GM21717 (cell line): ENCODE results near the gene KRT26.
"Not testable (repeated sequence)": the region's sequence is repeated elsewhere in the genome, so short reads cannot be mapped to it uniquely, and the experiment has no call there.

ENCODE experiments used
- ATAC-seq: cut with Tn5 transposase; IDR thresholded peaks from one replicate; pipeline ENCODE4 v1.9.1; 2021; ENCODE audit warnings: mild to moderate bottlenecking, moderate library complexity; ENCODE audit not compliant: unreplicated experiment

The KRT26 gene, protein sequence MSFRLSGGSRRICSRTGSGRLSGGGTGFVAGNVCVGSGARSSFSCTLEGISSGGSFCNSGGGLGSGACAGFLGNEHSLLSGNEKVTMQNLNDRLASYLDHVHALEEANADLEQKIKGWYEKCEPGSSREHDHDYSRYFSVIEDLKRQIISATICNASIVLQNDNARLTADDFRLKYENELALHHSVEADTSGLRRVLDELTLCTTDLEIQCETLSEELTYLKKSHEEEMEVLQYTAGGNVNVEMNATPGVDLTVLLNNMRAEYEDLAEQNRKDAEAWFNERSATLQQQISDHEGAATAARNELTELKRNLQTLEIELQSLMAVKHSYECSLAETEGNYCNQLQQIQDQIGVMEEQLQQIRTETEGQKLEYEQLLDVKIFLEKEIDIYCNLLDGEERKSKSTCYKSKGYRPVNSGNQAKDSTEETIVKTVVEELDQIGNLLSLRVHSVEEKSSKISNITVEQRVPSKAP

DNA sequence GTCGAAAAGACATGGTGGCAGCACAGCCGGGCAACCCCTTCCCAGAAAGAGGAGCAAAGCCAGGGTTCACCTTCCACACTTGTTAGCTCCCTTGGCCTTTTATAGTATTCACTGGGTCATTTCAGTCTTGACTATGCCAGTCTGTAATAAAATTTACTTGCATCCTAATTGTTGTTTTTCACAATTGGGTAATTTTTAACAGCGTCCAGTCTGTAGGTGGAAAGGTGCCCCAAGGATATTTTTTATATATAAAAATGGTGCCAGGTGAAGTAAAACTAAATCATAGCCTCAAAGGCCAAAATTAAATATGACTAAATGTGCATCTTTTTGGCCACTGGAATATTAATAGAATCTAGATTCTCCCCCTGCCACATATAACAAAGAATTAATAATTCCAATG is at the start of gene KRT26:
KRT26 (minus strand) TSS at position 101 of the 400 bp plus-strand sequence; CDS start at position 13, 88 bp downstream.
- no peak for ATAC-seq

DNA sequence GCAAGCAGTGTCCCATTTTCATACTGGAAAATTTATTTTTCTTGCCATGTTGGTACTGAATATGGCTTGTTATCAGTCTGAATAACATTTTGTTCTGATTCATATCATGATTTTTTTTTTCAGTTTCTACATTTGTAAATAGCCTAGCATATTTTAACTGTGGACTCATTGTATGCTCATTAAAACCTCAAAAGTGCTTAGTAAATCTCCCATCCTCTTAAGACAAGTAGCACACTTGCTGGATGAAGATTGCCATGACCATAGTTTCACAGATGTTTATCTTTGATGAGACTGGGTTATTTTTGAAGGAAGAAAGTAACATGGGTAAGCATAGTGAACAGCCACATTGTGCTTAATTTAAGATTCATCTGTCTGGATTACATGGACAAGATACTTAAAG is 49.5 kb upstream of the KRT26 start:
- ATAC-seq = no peak

DNA sequence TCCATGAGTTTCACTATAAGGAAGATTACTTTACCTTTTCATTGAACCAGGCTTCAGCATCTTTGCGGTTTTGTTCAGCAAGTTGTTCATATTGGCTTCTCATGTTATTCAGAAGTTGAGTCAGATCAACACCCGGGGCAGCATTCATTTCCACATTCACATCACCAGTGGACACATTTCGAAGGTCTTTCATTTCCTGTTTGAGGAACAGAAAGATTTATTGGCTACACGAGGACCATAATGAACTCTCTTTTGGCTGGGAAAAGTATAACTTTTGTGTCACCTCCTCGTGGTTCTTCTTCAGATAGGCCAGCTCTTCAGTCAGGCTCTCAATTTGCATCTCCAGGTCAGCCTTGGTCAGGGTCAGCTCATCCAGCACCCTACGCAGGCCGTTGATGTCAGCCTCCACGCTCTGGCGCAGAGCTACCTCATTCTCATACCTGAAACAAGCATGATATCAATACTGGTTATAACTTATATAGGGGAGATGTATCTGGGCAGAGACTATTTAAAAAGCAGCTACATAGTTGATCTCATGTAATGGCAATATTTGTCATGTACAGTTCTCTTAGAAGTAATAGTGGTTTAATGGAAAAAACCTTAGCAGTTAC is 48.3 kb upstream of the KRT26 start:
- ATAC-seq = no peak

DNA sequence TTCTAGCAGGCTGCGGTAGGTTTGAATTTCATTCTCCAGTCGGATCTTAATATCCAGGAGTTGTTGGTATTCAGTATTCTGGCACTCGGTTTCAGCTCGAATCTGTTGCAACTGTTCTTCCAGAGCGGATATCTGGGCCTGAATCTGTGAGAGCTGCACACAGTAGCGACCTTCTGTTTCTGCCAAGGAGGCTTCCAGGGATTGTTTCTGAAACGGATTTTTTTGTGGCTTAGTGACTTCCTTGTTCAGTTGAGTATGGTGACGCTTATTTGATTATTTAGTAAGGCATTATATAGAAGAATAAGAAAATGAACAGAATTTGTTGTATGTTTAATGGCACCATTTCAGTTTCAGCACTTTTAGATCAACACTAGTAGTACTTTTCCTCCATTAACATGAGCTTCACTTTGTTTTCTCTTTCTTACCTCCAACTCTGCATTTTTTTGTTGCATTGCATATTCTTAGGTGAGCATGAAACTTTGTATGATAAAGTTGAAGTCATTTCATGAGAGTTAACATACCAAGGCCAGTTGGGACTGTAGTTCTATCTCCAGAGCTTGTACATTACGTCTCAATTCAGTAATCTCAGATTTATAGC is 47.6 kb upstream of the KRT26 start:
- no peak for ATAC-seq

DNA sequence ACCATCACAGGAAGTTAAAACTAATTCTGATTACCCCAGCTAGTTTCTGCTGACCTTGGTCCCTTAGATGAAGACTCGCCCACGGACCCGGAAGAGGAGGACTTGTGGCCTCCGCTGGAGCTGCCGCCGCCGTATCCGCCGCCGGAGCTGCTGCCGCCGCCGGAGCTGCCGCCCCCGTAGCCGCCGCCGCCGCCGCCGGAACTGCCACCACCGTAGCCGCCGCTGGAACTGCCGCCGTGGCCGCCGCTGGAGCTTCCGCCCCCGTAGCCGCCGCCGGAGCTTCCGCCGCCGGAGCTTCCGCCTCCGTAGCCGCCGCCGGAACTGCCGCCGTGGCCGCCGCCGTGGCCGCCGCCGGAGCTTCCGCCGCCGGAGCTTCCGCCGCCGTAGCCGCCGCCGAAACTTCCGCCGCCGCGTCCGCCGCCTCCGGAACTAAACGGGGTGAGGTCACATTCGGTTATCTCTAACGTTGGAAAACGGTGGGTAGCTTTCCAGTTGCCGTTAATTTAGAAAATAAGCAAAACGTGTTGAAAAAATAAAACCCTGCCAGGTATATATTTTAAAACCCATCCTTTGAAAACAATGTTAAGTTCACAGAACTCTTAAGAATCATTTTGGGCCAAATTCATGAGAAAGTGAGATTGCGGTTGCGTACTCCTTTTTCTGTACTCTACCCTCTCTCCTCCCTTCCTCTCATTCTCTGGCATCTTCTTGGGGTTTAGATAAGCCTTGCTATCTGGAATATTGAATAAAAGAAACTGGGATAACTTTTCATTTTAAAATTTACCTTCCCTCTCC is 46.9 kb upstream of the KRT26 start:
- ATAC-seq = peak; percentile 68

DNA sequence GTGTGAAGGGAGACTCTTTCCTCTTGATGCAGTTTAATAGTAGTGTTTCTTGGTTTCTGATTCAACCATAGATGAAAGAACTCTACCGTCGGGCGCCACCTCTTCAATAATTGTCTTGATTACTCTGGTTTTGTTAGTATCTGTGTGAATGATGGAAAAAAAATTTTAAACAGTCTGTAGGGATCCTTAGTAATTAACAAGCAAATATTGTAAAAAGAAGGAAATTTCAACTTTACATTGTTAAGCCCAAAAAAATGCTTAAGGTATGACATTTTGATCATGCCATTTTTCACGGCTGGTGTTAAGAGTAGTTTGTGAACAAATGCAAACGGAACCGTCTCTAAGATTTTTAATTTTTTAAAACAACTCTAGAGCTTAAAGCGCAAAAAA is 46.3 kb upstream of the KRT26 start:
- no peak for ATAC-seq

DNA sequence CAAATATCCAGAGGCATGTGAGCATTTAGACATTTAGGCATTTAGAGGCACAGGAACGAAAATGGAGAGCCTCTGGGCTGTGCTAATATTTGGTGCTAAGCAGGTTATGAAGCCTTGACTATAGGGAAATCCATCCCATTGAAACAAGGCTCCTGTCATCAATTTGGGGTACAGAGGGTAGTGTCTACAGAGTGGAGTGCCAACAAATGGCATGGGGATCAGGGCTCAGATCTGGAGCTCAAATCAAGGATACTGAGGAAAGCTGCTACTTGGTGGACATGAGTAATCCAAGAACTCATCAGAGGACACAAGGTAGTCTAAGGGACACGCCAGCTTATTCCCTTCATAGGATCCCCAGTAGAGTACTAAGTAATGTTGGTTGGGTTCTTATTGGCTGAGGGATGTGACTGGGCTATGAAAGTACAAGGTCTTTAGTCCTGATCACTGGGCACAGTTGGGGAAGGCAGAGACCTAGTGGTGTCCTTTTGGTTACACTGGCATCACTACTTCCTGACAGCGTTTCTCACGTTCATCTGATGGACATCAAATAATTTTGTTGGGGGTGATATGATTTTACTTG is 45.2 kb upstream of the KRT26 start:
- ATAC-seq = no peak

DNA sequence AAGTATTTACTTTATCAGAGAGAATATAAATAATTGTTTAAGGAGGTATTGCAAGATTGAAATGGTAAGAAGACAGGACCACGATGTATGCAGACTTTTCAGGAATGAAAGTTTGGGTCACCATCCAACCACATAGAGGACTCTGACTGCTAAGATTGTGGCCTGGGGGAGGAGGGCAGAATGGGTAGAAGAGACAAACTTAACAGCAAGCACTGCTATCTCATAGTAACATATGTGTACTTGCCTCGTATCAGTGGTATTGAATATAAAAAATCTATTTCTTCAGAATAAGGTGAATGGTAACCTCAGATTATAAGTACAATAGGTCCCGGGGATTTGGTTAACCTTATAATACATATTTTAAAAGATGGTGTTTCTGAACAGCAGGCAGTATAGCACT is 44.6 kb upstream of the KRT26 start:
- ATAC-seq = no peak

DNA sequence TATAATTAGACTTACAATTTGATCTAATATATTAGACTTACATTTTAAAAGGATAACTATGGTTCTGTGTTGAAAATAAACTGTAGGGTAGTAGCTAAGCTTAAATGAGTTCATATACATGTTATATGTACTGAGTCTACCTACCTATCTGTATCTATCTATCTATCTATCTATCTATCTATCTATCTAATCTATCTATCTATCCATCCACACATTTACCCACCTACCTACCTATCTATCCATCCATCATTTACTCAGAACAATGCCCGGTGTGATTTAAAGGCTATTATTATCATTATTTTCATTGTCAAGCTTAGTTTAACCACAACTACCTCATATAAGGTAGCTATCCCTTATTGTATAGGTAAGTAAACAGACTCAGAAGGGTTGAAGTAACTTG is 43.4 kb upstream of the KRT26 start:
- ATAC-seq = no peak

DNA sequence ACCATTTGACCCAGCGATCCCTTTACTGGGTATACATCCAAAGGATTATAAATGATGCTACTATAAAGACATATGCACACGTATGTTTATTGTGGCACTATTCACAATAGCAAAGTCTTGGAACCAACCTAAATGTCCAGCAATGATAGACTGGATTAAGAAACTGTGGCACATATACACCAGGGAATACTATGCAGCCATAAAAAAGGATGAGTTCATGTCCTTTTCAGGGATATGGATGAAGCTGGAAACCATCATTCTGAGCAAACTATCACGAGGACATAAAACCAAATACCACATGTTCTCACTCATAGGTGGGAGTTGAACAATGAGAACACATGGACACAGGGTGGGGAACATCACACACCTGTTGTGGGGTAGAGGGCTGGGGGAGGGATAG is 42.7 kb upstream of the KRT26 start:
- not testable (repeated sequence) for ATAC-seq

DNA sequence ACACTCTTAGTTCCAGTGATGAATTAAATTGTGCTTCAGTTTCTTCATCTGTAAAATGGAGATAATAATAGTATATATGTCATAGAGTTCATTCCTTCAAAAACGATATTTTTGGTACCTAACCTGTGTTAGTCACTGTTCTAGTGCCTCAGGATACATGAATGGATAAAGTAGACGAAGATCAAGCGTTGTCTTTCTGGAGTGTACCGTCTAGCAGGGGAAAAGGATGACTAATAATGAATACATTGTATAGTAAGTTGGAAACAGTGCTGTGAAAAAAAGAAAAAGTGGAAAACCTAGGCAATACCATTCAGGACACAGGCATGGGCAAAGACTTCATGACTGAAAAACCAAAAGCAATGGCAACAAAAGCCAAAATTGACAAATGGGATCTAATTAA is 41.8 kb upstream of the KRT26 start:
- no peak for ATAC-seq

DNA sequence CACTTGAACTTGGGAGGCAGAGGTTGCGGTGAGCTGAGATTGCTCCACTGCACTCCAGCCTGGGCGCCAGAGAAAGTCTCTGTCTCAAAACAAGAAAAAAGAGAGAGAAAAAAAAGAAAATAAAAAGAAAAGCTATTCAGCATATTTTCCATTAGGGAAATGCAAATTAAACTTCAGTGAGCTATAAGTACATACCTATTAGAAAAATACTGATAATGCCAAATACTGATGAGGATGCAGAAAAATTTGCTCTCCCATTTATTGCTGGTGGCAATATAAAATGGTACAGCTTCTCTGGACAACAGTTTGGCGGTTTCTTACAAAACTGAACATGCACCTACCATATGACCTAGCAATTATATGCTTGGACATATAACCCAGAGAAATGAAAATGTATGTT is 40.6 kb upstream of the KRT26 start:
- no peak for ATAC-seq

DNA sequence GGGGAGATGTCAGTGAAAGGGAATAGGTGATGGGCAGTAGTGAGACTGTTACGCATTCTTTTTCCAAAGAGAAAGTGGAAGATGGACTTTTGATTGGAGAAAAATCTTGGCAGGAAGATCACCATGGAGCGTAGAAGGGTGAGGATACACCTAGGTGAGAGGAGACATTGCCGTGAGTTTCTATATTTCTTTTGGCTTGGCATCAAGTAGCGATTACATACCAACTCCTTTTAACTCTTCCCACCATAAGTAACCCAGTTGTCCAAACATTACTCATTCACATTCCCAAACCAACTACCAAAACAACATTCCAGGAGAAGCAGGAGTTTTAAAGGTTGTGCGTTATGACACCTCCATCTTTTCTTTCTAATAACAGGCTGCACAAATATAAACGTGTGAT is 38.5 kb upstream of the KRT26 start:
- ATAC-seq = no peak

DNA sequence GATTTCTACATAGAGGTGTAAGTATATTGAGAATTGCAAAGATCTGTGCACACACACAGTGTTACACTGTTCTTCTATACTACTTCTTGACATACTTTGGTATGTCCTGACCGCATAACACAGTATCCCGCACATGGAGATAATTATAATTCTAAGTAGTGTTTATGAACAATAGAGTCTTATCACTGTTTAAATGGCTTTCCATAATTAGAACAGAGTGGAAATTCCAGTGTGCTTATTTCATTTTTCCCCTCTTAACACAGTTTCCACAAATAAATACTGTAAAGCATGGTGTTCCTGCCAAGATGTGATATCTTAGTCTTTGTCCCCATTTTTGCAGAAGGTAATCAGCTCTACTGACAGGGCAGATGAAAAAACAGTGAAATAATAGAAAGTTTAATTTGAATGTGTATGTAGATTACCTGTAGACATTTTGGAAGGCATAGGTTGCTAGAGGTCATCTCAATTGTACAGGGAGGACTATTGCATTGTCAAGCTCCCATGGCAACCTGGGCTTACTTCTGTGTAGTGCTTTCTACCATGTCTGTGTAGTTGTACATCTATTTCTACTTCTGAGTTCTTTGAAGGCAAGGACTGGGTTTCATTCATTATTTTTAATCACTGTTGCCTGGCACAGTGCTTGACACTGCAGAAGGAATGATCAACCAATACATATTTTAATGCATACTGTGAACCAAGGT is 37.9 kb upstream of the KRT26 start:
- no peak for ATAC-seq

DNA sequence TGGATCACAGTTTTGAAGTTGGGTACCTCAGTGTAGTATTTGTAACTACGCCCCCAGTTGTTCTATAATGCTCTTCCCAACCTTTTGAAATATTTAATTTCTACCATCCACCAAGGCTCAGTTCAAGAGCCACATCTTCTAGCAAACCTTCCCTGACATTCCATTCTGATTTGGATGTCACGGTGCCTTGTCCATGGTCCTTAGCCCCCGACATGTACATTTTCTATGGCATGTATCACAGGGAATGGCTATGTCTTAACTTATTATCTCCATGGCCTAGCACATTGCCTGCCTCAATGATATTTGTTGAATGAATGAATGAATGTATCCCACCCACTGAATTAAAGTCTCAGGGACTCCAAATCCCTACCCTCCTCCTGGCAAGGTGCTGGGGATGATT is 34.1 kb upstream of the KRT26 start:
- no peak for ATAC-seq

DNA sequence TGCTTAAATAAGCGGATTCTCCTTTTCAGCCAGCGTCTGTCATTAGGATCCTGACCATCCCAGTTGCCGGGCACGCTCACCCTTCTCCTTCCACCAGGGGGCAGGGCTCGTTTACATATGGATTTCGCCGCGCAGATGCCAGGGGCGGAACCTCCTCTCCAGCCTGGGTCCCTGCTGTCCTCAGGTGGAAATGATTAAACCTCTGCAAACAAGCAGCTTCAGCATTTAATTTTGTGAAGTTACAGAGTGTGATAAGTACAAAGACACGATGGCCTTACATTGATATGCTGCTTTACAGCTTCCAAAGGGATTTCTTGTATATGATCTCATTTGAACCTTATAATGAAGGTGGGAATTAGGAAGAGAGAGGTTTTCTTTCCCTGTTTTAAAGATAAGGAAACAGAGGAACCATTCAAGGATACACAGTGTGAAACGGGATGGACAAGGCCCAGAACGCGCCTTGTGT is 31.6 kb upstream of the KRT26 start:
- no peak for ATAC-seq

DNA sequence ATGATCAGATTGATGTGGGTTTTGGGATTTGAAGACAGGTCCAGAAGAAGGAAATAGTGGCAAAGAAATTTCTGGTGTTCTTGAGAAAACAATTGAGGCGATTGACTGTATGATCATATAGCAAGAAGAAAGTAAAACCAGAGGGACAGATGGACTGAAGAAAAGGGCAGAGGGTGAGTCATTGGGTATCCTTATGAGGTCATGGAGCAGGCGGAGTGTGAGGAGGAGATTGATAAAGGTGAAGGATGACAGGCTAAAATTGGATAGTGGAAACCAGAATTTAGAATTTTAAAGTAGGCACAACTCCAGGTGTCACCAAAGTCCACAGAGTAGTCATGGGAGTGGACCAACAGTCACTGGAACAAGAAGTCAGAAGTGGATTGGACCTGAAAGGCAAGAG is 29.2 kb upstream of the KRT26 start:
- ATAC-seq = no peak

DNA sequence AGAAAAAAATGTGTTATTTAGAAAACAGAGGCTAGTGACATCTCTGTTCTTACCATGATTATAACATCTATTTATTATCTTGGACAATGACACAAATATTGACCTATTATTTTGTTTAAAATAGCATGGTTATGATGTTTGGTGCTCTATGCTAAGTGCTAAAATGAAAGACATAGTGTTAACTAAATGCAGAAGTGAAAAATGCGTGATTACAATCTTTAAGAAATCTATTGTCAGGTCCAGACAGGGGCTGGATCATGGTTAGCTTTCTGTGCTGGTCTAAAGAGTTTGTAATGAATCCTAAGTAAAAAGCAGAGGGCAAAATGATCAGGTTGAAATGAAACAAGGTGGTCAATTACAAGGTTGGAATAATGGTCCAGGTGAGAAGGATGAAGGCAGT is 28.4 kb upstream of the KRT26 start:
- ATAC-seq = no peak

DNA sequence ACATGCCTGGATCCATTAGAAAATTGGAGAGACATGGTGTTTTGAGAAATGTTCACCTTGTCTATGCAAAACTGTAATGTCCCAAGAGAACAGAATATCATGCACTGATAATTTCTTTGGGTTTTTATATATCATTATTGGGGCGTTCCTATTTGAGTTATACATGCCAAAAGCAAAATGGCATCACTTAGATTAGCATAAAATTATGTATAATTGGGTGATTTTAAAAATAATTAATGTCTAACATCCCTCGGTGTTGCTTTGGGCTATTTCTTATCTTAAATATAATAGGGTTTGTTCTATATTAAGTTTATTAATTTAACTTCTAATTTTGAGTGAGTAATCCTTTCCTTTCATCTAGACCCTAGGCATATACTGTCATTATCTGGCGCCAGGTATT is 27.9 kb upstream of the KRT26 start, which contains the start of gene KRT28:
KRT28 (minus strand) TSS at position 101 of the 400 bp plus-strand sequence; CDS start at position 35, 66 bp downstream.
- ATAC-seq = no peak

DNA sequence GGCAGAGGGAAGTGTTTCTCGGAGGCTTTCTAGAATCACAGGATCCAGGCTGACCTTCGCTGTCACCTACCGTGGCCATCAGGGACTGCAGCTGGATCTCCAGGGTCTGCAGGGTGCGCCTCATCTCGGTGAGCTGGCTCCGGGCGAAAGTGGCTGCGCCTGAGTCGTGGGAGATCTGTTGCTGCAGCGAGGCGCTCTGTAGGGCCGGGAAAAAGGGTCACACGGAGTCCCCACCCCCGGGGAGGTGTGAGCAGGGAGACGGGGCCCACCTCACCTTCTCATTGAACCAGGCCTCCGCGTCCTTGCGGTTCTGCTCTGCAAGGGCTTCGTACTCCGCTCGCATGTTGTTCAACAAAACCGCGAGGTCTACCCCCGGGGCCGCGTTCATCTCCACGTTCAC is 24.8 kb upstream of the KRT26 start:
- ATAC-seq = no peak
